HG03460 (cell line): ENCODE measurements around the gene ATP6V0B.

Experiments
- ATAC-seq: cut with Tn5 transposase; IDR thresholded peaks from one replicate; pipeline ENCODE4 v1.9.1; 2021; ENCODE audit not compliant: unreplicated experiment

Gene ATP6V0B

GRCh38 chr1:43974443-43975248, at the start of gene ATP6V0B:
Gene ATP6V0B, plus strand, starts transcription at chr1:43974960. Its CDS starts 81 bp downstream, at chr1:43975041.
- ATAC-seq = peak; percentile 67

GRCh38 chr1:43925846-43926245, 48.9 kb upstream of the ATP6V0B start:
- no peak for ATAC-seq

DNA sequence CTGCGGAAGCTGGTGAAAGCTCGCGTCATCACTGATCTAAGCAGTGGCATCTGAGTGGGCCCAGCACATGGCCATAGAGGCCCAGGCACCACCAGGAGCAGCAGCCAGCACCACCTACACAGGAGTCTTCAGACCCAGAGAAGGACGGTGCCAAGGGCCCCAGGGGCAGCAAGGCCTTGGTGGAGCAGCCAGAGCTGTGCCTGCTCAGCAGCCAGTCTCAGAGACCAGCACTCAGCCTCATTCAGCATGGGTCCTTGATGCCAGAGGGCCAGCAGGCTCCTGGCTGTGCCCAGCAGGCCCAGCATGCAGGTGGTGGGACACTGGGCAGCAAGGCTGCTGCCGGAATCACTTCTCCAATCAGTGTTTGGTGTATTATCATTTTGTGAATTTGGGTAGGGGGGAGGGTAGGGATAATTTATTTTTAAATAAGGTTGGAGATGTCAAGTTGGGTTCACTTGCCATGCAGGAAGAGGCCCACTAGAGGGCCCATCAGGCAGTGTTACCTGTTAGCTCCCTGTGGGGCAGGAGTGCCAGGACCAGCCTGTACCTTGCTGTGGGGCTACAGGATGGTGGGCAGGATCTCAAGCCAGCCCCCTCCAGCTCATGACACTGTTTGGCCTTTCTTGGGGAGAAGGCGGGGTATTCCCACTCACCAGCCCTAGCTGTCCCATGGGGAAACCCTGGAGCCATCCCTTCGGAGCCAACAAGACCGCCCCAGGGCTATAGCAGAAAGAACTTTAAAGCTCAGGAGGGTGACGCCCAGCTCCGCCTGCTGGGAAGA, 44.4 kb upstream of the ATP6V0B start:
- ATAC-seq = no peak

DNA sequence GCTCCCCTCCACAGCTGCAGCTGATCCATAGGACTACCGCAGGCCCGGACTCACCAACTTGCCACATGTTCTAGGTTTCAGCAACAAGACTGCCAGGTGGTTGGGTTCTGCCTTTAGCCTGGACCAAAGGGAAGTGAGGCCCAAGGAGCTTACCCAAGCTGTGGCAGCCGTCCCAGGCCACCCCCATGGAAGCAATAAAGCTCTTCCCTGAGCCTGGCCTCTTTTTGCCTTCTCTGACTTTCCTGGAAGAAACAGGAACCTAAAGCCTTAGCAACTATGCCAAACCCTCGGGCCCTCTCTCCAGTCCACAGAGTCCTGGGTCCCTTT, 43.8 kb upstream of the ATP6V0B start:
- no peak for ATAC-seq

GRCh38 chr1:43931711-43932660, 42.8 kb upstream of the ATP6V0B start:
- no peak for ATAC-seq

DNA sequence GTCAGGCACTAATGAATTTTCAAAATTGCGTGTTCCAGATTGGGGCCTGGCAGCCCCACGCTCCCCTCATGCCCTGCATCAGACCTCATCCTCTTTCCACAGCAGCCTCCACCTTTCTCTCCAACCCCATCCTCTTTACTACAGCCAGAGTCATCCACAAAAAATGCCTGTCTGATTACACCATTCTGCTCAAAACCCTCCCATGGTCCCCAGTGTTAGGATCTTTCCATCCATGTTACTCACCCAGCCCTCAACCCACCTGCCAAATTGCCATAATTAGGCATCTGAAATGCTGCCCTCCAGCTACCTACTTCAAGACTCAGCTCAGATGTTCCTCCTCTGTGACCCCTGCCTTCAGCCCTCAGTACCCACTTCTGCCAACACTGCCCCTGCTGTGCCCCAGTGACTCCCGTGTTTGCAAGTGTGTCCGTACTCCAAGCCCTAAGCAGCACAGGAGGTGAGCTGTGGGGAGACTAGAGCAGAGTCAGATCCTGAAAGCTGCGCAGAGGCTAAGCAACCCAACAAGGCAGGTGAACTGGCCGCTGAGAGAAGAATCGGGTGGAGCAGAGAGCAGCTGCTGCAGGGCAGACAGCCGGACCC, 41.9 kb upstream of the ATP6V0B start:
- ATAC-seq = no peak

- ATAC-seq = no peak
Observed at GRCh38 chr1:43933386-43934100, 41.2 kb upstream of the ATP6V0B start, which contains the start of gene ARTN. Gene ARTN, plus strand, starts transcription at chr1:43933801. Its CDS starts 1,856 bp downstream, at chr1:43935657.

DNA sequence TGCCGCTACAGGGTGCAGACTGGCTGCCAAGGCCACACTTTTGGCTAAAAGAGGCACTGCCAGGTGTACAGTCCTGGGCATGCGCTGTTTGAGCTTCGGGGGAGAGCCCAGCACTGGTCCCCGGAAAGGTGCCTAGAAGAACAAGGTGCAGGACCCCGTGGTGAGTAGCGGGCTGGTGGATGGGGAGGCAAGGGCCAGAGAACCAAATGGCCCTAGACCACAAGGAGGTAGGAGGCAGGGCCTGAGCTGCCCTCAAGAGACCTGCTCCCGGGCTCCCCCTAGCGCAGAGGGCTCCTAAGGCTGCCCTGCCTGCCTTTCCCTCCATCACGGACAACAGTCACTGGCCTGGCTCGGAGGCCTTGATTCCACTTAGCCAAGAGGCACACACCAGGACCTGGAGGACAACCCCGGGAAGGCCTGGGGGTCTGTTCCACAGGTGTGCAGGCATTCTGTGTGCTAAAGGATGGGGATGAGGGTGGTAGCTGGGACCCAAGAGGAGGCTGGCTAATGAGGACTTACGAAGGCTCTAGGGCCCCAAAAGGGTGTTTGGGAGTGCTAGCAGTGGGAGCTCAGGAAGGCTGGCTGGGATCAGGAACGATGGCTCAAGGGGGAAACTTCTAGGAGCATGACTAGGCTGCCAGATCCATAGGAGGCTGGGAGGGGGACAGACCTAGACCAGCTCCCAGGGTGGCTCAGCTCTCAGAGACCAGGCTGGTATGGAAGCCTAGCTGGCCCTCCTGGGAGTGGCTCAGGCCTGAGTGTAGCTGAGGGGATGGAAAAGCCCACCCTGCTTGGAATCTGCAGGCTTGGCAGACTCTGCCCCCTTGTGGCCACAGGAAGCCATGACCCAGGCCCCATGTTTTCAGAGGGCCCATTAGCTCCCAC, 40.4 kb upstream of the ATP6V0B start:
- ATAC-seq = no peak

DNA sequence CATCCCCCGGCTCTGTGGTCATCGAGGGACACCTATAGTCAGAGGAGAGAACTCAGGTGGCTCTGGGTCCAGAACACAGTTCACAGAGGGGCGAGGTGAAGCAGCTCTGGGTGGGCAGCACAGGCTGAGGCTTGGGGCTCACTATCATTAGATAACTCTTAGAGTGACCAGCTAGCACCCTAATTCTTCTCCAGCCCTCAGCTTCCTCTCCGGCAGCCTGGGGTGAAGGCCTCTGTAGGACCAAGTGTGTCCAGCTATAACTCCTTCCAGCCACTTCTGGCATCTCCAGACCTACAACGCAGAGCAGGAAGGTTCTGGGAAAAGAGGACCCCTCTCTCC, 39.8 kb upstream of the ATP6V0B start:
- ATAC-seq = no peak

DNA sequence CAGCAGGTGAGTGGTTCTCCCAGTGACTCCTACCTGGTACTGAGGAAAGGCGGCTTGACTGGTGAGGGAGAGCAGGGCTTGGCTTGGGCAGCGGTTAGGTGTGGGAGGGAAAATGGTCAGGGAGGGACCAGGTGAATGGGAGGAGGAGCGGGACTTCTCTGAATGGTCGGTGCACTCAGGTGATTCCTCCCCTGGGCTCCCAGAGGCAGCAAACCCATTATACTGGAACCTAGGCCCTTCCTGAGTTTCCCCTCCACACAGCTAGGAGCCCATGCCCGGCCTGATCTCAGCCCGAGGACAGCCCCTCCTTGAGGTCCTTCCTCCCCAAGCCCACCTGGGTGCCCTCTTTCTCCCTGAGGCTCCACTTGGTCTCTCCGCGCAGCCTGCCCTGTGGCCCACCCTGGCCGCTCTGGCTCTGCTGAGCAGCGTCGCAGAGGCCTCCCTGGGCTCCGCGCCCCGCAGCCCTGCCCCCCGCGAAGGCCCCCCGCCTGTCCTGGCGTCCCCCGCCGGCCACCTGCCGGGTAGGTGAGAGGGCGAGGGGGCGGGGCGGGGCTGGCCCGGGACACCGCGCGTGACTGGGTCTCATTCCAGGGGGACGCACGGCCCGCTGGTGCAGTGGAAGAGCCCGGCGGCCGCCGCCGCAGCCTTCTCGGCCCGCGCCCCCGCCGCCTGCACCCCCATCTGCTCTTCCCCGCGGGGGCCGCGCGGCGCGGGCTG, 38.9 kb upstream of the ATP6V0B start:
- ATAC-seq = no peak

- no peak for ATAC-seq
Observed at GRCh38 chr1:43936431-43937151, 38.2 kb upstream of the ATP6V0B start.

- ATAC-seq = no peak
Observed at GRCh38 chr1:43937179-43937865, 37.4 kb upstream of the ATP6V0B start.

DNA sequence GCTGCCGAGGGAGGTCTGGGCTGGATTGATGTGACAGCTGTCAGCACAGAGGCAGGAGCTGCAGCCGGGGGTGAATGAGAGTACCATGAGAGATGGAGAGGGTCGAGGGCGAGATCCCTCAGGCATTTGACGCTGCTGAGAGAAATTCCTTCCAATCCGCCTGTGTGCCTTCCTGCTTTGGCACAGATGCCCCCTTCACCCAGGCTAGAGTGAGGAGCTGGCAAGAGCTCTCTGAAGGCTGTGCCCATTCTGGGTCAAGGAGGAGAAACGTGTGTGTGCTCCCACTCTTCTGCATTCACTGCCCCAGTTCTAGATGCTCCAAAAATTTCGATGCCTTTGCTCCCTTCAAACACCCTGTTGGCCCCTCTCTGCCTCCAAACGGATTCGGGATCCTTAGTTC, 36.4 kb upstream of the ATP6V0B start:
- ATAC-seq = no peak

- no peak for ATAC-seq
Observed at GRCh38 chr1:43938892-43939587, 35.7 kb upstream of the ATP6V0B start.

DNA sequence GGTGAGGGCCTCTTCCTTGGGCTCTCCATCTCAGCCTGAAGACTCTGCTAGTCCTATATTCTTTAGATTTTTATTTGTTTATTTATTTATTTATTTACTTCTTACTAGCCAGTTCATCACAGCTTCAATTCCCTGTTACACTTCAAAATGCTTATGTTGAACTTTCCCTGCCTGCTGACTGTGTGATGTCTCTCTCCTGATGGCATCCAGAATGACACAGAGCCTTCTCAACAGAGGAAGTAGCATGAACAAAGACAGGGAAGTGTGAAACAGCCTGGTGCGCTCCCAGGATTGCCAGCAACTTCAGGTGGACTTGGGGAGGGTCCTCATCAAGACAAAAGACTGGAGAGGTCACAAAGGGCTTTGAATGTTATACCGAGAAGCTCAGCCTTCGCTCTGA, 32.3 kb upstream of the ATP6V0B start:
- ATAC-seq = no peak

- ATAC-seq = no peak
Observed at GRCh38 chr1:43944860-43945259, 29.9 kb upstream of the ATP6V0B start.
